GM18870 (cell line): ENCODE measurements around the gene RAPGEF3.

ENCODE experiments used
- ATAC-seq: cut with Tn5 transposase; IDR thresholded peaks from one replicate; pipeline ENCODE4 v1.9.1; 2021; ENCODE audit warnings: moderate library complexity; ENCODE audit not compliant: unreplicated experiment

The RAPGEF3 gene

DNA sequence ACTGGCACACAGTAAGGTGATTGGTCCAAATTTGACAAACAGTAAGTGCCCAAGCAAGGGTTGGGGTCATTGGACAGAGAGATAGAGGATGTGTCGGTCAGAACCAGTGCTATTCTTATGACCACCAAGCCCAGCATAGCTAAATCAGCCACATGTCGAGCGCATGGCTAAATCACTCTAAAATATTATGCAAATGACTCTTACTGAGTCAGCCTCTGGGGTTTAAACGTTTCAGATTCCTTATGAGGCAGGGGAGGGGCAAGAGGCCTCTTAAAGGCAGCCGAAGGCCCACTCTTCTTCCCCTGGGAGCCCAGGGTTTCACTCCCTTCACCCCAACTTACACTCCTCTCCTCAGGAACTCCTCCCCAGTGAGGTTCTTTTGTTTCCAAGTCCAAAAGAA is 32.8 kb downstream of the RAPGEF3 start:
- peak; percentile 91 for ATAC-seq

DNA sequence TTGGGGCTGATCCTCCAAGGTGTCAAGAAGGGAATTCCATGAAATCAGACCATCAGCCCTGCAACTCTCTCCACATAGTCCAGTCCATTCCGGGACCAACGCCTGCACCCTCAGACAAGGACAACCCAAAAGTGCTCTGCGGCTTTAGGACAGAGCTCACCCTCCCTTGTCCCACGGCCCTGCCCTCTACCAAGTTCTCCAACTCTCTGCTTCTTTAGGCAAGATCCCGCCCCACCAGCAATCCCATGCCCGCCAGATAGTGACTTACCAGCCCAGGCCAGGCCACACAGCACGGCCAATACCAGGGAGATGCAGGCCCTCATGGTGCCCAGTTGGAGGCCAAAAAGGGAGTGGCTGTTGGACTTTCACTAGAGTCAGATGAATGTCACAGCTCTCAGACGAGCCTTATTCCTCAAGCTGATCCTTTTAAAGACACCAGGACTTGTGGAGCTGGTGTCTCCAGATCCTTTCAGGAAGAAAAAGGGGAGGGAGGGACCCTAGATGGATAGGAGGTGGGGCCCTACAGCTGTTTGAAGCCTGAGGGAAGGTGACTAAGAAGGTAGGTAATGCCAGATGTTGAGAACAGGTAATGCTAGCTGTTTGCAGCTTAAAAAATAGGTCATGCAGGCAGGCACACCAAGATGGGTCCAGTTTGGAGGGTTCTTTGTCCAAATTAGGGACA is 33.4 kb downstream of the RAPGEF3 start, which contains the start of gene ENDOU:
Gene ENDOU (minus strand): TSS at position 400 of the 682 bp plus-strand sequence. CDS start 77 bp downstream, at position 323.
- ATAC-seq, result no peak

DNA sequence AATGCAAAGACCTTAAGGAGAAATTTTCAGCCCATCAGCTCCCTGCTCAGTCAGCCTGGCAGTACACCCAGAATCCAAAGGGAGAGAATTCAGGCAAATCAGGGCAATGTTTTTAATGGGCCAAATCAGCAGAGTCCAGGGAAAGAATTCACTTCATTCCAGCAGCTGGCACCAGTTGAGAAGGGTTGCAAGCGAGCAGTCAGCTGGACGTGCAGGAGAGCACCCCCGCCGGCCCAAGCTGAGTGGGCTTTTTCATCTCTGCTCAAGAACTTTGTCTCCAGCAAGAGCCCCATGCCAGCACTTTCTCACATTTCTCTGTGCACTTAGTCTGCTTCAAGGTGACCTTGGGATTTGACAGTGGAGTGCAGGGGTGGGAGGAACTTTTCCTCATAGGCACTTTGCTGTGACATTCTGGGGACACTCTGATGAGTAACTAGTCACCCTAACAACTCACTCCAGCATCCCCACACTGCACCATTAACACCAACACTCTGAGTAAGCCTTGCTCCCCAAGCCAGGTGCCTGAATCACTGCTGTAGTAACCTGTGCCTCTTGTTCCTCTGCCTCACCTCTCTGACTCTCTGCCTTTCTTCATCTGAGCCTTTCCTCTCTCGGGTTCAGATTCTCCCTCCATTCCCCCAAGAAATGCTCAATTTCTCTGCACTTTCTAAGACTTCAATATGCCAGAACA is 35.6 kb downstream of the RAPGEF3 start:
- no peak for ATAC-seq

DNA sequence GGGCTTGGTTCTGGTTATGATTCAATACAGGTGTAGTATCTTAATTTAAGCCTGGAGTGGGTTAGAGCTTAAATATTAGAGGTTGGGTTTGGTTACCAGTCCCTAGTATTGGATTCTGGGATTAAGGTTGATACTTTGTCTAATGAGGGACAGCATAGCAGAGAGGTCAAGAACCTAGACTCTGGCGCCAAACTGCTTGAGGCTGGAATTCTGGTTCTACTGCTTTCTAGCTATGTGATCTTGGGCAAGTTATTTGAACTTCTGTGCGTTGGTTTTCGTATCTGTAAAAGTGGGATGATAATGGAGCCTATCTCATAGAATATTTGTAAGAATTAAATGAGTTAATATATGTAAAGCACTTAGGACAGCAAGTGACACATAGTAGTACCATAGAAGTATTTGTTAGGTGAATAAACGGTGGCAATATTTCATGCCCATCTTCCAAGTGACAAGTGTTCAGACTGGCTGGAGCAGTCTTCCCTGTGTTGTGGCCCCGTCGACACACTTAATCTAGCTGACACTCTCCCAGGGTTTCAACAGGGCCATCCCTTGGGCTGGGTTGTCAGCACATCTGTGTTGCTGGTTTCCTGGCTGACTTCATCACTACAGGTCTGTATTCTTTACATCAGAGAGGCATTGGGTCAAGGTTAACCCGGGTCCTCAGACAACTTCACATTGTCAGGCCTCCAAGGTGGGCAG is 36.4 kb downstream of the RAPGEF3 start:
- ATAC-seq, result no peak

DNA sequence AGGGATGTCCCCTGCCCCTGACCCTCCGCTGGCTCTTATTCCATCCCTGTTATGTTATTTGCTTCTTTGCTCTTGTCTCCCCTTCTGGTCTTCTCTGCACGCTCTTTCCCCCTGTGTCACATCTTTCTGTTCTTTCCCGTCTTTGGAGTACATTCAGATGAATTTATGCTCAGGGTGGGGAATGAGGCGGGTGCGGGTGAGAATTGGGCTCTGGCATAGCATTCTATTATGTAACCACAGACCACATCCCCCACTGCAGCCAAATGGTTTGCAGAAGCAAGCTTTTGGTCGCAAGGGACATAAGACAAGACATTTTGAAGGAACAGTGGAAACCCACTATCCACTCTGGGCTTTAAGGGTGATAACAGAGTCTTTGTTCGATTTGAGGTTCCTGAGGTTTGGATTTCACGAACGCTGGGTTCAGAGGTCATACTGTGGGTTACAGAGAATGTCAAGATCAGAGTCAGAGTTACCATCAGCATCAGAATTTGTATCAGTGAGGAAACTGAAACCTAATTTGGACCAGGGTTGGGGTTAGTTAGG is 37.2 kb downstream of the RAPGEF3 start:
- no peak for ATAC-seq

DNA sequence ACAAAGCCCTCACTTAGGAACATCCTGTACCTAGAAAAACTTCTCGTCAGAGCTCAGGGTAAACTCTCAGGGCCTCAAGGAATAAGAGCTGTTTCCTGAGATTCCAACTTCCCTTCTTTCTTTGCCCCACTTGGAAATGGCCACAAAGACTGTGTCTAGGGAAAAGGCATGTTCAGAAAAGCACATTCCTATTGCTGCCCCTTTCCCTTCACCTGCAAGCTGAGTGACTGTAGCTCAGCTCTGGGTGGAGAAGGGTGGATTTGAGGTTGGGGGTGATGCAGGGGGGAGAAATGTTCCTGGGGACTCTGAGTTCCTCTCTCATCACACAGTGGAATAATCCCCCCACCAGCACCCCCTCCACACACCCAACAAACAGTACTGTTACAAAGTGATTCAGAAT is 40.1 kb downstream of the RAPGEF3 start:
- ATAC-seq, result no peak

DNA sequence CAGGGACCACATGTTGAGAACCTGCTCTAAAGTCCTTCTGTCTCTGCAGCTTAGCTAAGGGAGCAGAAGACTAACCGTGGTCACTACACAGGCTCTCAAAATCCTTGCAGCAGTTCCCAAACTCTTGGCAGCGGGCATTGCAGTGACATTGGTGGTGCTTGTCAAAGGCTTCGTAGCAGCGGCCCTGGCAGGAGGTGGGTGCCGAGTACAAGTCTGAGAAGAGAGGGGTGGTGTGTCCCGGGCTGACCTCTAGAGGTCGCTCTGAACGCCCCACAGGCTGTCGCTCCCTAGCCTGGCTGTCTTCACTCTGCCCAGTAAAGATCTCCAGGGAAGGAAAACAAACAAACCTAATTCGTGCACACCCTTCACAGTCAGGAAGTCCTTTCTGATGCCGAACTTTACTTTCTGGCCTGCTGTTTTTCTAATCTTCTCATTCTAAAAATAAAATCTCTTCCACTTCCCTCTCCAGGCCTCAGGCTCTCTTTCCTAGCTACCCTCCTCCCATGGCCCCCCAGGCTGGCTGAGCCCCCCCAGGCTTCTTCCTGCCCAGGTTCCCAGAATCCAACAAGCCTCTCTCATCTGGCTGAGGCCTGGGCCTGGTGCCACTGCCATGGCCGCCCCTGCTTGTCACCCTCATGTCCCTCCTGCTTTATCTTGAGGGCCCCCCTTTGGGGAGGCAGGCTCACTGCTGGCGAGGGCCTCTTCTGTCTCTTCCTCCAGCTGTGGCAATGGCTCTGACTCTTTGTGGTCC is 41.1 kb downstream of the RAPGEF3 start:
- ATAC-seq, result no peak

DNA sequence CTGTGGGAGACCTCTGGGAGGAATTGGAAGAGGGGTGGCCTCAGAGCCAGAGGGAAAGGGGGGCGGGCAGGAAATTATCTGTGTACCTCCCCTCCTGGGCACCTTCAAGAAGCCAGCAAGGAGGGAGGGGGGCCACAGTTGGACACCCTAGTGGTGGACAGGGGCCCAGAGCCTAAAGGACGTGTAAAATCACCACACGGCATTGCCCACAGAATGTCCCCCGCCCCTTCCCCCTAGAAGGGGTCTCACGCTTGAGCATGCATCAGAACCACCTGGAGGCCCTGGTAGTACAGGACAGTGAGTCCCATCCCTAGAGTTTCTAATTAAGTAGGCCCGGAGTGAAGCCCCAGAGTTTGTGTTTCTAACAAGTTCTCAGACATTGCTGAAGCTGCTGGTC is 41.6 kb downstream of the RAPGEF3 start:
- ATAC-seq, result no peak

DNA sequence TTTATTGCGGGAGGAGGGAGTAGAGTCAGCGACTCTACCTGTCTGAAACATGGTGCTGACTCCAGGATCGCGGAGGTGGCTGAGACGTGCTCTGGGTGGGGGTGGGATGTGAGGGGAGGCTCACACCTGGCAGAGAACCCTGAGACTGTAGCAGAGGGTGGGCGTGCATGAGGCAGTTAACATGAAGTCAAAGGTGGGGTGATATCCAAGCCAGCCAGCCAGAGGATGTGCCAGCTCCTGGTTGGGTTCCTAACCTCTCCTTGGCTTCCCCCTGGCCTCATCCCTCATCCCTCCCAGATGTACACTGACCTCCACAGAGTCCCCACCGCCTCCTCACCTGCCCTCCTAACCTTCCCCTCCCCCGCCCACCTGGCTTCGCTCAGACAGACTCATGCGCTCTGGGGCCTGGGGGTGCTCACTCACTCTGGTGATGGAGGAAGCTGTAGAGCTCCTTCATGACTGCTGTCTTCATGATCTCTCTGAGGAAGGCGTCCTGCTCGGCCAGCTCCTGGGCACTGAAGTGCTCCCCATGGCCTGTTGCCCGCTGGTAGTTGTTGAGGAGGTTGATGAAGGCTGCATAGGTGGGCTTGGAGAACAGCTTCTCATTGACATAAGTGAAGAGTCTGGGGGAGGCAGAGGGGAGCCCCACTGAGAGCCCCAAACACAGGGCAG is 42.7 kb downstream of the RAPGEF3 start:
- no peak for ATAC-seq

DNA sequence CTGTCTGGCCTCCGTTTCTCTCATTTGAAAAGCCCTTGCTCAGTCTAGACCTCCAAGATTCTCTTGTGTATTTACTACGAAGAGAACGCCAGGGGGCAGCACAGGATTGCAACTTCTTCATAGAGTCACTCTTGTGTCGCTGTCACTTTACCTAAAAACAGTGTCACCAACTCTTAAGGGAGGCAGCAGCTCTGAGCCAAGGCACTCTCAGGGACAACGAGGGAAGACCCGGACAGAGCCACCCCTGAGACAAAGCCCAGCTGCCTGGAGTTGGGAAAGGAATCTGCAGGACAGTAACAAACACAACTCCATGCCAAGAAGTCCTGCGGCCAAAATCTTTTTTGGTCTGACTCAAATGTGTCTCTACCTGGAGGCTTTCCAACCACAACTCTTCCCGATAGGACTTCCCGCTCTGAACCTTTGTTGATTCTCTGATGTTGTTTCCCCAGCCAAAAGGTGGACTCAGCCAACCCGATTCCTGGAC is 43.2 kb downstream of the RAPGEF3 start:
- no peak for ATAC-seq

DNA sequence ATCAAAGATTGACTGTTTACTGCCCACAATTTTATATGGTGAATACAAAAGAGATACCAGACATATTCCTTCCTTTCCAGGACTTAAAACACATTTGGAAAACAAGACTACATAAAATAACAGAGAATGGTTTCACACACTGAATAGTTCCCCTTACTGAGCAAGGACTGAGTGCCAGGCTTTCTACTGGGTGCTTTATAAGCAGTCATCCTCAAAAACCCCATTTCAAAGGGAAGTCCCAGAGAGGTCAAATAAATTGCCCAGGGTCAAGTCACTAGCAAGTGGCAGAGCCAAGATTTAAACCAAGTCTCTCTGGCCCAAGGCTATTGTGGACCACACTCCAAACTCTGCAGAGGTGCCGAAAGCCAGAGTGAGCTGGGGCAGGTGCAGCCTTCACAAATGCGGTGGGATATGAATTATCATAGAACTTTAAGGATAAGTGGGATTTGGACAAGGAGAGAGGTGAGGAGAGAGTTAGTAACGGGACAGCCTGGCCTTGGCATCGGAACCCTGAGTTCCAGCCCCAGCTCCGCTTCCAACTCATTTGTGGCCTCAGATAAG is 43.8 kb downstream of the RAPGEF3 start:
- no peak for ATAC-seq

DNA sequence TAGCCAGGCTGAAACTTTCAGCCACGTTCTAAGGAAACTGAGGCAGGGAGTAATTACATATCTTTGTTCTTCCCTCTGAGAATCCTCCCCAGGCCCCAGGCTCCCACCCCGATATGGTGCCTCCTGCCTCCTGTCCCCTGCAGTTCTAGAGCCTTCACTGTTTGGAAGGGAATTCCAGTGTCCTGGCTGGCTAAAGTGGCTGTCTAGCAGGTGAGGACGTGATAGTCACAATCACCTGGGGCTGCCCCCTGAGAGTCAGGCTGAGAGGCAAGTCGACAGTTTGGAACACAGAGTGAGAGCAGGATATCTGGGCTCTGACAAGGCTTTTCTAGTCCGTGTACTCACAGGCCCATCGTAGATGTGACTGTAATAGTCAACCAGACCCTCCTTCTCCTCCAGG is 46.5 kb downstream of the RAPGEF3 start:
- no peak for ATAC-seq

DNA sequence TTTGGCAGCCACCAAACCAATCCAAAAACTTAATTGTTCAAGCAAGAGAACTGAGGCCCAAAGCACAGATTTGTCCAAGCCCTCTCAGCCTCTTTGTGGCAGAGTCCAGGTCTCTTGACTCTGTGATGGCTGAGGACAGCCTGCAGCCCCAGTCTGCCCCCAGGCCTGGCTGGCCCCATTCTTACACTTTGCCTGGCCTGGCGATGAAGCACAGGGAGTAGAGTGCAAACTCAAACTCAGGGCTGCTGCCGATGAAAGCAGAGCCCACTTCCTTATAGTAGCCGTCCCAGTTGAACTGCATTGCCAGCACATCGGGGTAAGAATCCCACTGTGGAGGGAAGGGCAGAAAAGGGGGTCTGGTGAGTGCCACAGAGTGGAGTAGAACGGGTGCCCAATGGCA is 47.2 kb downstream of the RAPGEF3 start:
- no peak for ATAC-seq

DNA sequence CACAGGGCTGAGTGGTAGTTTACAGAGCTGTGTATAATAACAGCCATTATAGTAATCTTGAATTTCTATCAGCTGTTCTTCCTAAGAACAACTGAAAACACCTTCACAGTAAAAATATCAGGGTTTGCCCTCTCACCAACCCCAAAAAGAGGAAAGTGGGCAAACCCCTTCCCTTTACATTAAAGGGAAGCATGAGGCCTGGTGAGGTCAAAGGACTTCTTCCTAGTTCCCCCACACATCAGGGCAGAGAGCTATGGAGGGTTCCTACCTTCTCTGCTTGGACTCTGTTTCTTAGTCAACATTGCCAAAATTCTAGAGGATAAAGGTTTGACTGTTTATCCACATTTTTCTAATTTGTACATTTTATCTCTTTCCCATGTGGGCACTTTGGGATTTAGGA is 48.4 kb downstream of the RAPGEF3 start:
- ATAC-seq, result no peak

DNA sequence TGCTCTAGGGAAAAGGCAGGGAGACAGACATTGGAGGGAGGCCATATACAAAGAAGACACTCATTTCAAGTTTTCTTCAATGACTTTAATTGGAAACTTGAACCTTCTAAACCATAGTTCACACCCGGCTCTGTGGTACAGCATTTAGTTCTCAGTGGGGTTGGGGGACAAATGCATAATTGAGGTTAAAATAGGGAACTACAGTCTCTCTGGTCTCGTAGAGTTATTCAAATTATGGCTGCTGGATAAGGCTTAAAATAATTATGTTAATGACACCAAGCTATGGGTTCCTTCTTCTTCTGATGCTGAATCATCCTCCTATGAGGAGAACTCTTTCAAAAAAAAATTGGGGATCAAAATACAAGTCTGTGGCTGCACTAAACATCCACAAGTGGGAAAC is 49.0 kb downstream of the RAPGEF3 start:
- ATAC-seq, result no peak

DNA sequence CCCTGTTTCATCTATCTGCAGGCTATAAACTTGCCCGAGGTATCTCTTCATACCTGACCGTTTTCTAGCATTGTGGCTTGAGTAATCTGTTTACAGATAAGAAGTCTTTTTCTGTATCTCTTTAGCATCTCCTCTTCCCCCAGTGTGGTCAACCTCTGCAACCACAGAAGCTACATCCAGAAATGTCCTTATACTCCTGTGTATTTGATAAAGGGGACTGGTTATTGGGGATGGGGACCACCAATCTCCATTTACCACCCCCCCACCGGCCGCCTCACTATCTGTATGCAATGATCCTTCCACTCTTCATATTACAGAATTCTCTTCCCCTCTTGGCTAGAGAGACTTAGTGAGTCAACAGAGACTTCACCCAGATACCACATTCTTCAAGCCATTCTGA is 49.4 kb downstream of the RAPGEF3 start:
- ATAC-seq, result no peak

DNA sequence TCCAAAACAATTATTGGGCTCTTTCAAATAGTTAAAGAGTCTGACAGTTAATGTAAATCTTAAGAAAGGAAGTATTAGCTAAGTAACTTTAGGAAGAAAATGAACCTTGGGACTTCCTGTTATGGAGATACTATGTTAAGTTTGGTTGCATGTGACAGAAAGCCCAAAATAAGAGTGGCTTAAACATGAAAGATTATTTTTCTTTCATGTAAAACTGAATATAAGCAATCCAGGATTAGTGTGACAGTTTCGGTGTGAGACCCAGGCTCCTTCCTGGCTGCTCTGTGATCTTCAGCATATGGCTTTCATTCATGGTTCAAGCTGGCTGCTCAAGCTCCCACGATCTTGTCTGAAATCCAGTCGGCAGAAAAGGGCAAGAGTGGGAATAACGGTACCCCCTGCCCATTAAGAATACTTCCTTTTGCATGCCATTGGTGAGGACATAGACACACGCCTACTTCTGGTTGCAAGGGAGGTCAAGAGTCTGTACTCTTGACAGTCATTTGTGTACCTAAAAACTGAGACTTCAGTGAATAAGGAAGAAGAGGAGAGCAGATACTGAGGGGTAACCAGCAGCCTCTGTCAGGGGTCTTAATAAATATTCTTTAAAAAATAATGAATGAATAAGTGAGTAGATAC is 50.7 kb downstream of the RAPGEF3 start:
- no peak for ATAC-seq

DNA sequence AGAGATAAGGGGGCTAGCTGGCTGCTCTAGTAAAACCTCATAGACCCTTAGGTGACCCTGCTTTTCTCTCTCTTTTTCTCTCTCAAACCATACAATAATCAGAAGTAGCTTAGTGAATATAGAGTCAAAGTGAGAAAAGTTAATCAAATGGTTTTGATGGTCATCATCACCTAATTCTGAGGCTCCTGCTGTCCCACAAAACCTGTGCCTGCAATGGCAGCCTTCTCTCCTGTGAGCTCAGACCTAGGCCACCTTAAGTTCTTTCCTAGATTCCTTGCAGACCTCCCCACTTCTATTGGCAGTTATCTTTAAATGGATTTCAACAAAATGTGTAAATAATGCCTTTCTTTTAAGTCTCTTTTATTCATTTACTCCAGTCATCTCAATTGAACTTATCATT is 51.3 kb downstream of the RAPGEF3 start:
- no peak for ATAC-seq

DNA sequence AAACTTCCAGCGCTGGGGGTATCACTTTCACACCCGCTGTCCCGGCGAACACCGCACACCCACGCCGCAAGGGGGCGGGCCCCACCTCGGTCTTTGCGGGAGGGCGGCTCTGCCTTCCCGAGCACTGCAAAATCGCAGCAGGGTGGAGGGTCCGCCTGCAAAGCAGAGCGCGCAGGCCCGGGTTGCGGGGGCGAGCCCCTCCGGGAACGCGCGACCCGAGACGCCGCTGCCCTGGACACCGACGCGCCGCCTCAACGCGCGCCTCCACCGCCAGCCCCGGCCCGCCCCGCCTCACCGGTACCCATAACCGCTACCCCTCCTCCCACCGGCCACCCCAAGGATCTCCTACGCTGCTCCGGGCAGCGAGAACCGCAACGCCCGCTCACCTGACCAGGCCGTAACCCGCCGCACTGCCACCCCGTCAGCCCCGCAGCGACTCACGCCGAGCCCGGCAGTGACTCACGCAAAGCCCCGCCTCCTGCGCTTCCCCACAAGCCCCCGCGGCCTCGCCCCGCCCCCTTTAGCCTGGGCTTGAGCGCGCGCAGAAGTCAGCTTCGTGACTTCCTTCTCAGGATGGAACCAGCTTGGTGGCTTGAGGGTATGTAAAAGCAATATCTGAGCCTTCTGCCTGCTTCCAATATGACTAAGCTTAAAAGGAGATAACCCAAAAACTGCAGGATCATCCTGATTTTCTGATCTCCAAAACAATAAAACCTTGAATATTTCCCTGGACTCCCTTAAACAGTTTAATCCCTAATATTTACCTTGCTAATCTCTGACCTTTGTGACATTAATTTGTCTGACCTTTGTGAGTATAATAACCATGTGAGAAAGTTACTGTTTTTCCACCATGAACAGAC is 52.9 kb downstream of the RAPGEF3 start, which contains the start of gene RPAP3:
Gene RPAP3 (minus strand): TSS at position 465 of the 860 bp plus-strand sequence. CDS start 3,190 bp downstream, outside the sequence.
- ATAC-seq, result peak; percentile 61
